Keratinocyte (primary cell): ENCODE data around the gene PPP2R5C.

ENCODE experiments used
- CTCF ChIP-seq, 3 experiments: IDR thresholded peaks in 1 of 3; conservative IDR thresholded peaks in 1 of 3; optimal IDR thresholded peaks in 1 of 3; 2 replicates in 2 of 3; 3 replicates in 1 of 3; pipeline versions ENCODE3 to v1.5.1; 2011; ENCODE audit warnings: low read length in 3 of 3, mild to moderate bottlenecking in 3 of 3, moderate library complexity in 2 of 3, control low read depth in 1 of 3, inconsistent platforms in 1 of 3; ENCODE audit not compliant: insufficient read depth in 2 of 3; ENCODE audit errors: extremely low read depth in 1 of 3
- EZH2 ChIP-seq: IDR thresholded peaks from one replicate; pipeline ENCODE4 v1.6.1; 2012; ENCODE audit warnings: inconsistent platforms, mild to moderate bottlenecking, low read length, moderate library complexity

DNA sequence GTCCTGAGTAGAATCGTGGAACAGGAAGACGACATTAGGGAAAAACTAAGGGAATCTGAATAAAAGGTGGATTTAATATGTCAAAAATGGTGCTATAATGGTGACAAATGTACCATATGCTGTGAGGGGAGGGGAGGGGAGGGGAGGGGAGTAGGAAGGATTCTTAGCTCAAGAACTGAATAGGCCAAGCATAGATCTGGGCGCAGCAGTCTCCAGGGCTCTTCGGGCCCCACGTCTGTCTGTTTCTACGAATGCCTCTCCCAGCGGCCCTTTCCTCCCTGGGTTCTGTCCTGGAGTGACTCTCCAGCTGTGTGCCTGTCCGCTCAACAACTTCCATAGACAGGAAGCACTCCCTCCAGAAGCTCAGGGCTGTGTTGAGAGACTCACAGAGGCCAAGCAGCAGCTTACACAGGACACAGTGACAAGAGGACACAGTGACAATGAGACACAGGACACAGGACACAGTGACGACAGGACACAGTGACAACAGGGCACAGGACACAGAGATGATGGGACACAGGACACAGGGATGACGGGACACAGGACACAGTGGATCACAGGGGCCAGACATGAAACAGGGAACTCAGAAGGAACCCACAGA is 42.4 kb upstream of the PPP2R5C start:
- no peak for TF ChIP-seq EZH2
- no peak for TF ChIP-seq CTCF (optimal IDR thresholded peaks at IDR 0.05 in 1 of 3, IDR thresholded peaks at IDR 0.05 in 1 of 3, conservative IDR thresholded peaks at IDR 0.05 in 1 of 3; ENCODE audit: extremely low read depth in 1 of 3, insufficient read depth in 2 of 3, low read length in 3 of 3)
